ENCODE data around the gene PRTFDC1. TPM values are rescaled to one million over a fixed set of nuclear protein-coding genes. Genes with fewer than 3 reads are reported as not detected.

PRTFDC1 gene
- total RNA-seq, 1 experiment from 2014 or later: not detected

- Histone ChIP-seq H3K4me2 (ENCODE audit: low read length) (no peak overlapping the region), H4K20me1 (ENCODE audit: insufficient read depth) (no peaks in the 10 kb centered on the region), H3K27me3 (ENCODE audit: insufficient read depth, low read length) (no peaks in the 10 kb centered on the region), H3K4me3 (replicated peaks in 1 of 2; ENCODE audit: low read depth in 1 of 2, low read length in 2 of 2) (no peak overlapping the region), H2AFZ (ENCODE audit: low read depth, low read length, poor library complexity, severe bottlenecking) (no peak overlapping the region), H3K4me1 (ENCODE audit: control insufficient read depth in 1 of 2, insufficient read depth in 2 of 2, low read length in 2 of 2) (no peaks in the 10 kb centered on the region), H3K9ac (ENCODE audit: low read length) (no peak overlapping the region), H3K9me3 (ENCODE audit: control insufficient read depth in 1 of 2, insufficient read depth in 1 of 2, low read depth in 1 of 2, low read length in 2 of 2) (no peaks in the 10 kb centered on the region), H3K79me2 (ENCODE audit: insufficient read depth, low read length) (no peaks in the 10 kb centered on the region), H3K36me3 (ENCODE audit: control insufficient read depth in 1 of 2, insufficient read depth in 2 of 2, low read length in 2 of 2) (no peaks in the 10 kb centered on the region), H3K9me2 (ENCODE audit: insufficient read depth) (no peaks in the 10 kb centered on the region), H3K27ac (ENCODE audit: low read depth, low read length) (no peak overlapping the region)
- BruUV-seq (replicated peaks): no TSS peak
- RAD21 ChIA-PET (ENCODE audit: low non-redundant PET in 1 of 2, low total read pairs in 2 of 2, uncharacterized antibody in 2 of 2, unreplicated experiment in 2 of 2): no interaction called here
- POLR2A ChIA-PET: no interaction called here
- DNase-seq (ENCODE audit: low read depth, low spot score): no peak
- intact Hi-C loops (cut with micrococcal nuclease): no loop called here
- TF ChIP-seq TCF7L2 (IDR thresholded peaks at IDR 0.05; ENCODE audit: borderline replicate concordance, extremely low read depth, insufficient read depth, insufficient read length): no peak
- TF ChIP-seq CBX3 (IDR thresholded peaks at IDR 0.05; ENCODE audit: low read depth): no peak
- no peak for TF ChIP-seq SRF (IDR thresholded peaks at IDR 0.05; ENCODE audit: low read depth)
- TF ChIP-seq REST (IDR thresholded peaks at IDR 0.05; ENCODE audit: low read depth): no peak
- no peak for TF ChIP-seq FOSL1 (IDR thresholded peaks at IDR 0.05; ENCODE audit: low read depth)
- TF ChIP-seq, protein P1, sequence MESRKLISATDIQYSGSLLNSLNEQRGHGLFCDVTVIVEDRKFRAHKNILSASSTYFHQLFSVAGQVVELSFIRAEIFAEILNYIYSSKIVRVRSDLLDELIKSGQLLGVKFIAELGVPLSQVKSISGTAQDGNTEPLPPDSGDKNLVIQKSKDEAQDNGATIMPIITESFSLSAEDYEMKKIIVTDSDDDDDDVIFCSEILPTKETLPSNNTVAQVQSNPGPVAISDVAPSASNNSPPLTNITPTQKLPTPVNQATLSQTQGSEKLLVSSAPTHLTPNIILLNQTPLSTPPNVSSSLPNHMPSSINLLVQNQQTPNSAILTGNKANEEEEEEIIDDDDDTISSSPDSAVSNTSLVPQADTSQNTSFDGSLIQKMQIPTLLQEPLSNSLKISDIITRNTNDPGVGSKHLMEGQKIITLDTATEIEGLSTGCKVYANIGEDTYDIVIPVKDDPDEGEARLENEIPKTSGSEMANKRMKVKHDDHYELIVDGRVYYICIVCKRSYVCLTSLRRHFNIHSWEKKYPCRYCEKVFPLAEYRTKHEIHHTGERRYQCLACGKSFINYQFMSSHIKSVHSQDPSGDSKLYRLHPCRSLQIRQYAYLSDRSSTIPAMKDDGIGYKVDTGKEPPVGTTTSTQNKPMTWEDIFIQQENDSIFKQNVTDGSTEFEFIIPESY (IDR thresholded peaks at IDR 0.05; ENCODE audit: extremely low read depth, insufficient replicate concordance, low read length): no peak
- TF ChIP-seq EZH2phosphoT487 (IDR thresholded peaks at IDR 0.05; ENCODE audit: borderline replicate concordance): no peak
- TF ChIP-seq POLR2A (IDR thresholded peaks at IDR 0.05; ENCODE audit: borderline replicate concordance, extremely low read depth, insufficient read depth, insufficient read length): no peak
- TF ChIP-seq ELF1 (IDR thresholded peaks at IDR 0.05; ENCODE audit: borderline replicate concordance, low read depth): no peak
- TF ChIP-seq CEBPB (IDR thresholded peaks at IDR 0.05; ENCODE audit: low read depth): no peak
- ATAC-seq: no peak
- CTCF ChIA-PET: no interaction called here
Measured at GRCh38 chr10:24983130-24983529, 30.7 kb upstream of the PRTFDC1 start.

All from HCT116 (cell line).